Left ventricle myocardium inferior (tissue), 1 donor: Measurements from ENCODE around the gene PRORP. TPM values are rescaled to one million over a fixed set of nuclear protein-coding genes. Genes with fewer than 3 reads are reported as not detected.
"Not testable (repeated sequence)": the region's sequence is repeated elsewhere in the genome, so short reads cannot be mapped to it uniquely, and the experiment has no call there.

Experiments
- DNase-seq: peaks from one replicate; pipeline ENCODE4 v3.0.0-alpha.2; 2020
- H3K27ac ChIP-seq: fragments of 200-600 bp; replicated peaks from 2 replicates; pipeline ENCODE4 v1.8.0; 2021
- H3K27me3 ChIP-seq: fragments of 200-600 bp; 2 replicates; pipeline ENCODE4 v1.8.0; 2021; ENCODE audit warnings: low read depth
- H3K36me3 ChIP-seq: fragments of 200-600 bp; 2 replicates; pipeline ENCODE4 v1.8.0; 2021
- H3K4me1 ChIP-seq: fragments of 200-600 bp; 2 replicates; pipeline ENCODE4 v1.8.0; 2021
- H3K4me3 ChIP-seq: fragments of 200-600 bp; 2 replicates; pipeline ENCODE4 v1.8.0; 2021; ENCODE audit warnings: mild to moderate bottlenecking, moderate library complexity
- H3K9me3 ChIP-seq: fragments of 200-600 bp; replicated peaks from 2 replicates; pipeline ENCODE4 v1.8.0; 2021
- CTCF ChIP-seq: fragments of 200-600 bp; IDR thresholded peaks from 2 replicates; pipeline ENCODE4 v1.8.0; 2021; ENCODE audit warnings: antibody characterized with exemption, mild to moderate bottlenecking, borderline replicate concordance
- intact Hi-C: fragments of 100-400 bp; cut with micrococcal nuclease; formaldehyde crosslinking; loops from one replicate; pipeline ENCODE4 v1.11.0; 2022
- total RNA-seq: library from RNA; stranded (reverse); fragmentation: NEBNext Ultra II Directional; extraction: Animal tissue kit (Norgen Biotek cat#: 25700); gene quantifications from one replicate; pipeline ENCODE4 v1.2.1, GENCODE V29; 2021
- donor health status: DM: no; HTN: yes; CAD: no; lungs with severe emphysema.

PRORP gene
- total RNA-seq, 1 donor from 2014 or later, result 23.6 TPM

- no peaks in the 10 kb centered on the region for H3K9me3 ChIP-seq
- H3K27me3 ChIP-seq, result no peaks in the 10 kb centered on the region
- TF ChIP-seq CTCF, result no peak
- peaks cover 96% of the 10 kb centered on the region for H3K36me3 ChIP-seq
- no peak overlapping the region for H3K27ac ChIP-seq
- DNase-seq, result no peak
- intact Hi-C loops, result no loop called here
- no peak overlapping the region for H3K4me3 ChIP-seq
- no peaks in the 10 kb centered on the region for H3K4me1 ChIP-seq
Measured at GRCh38 chr14:35085441-35085840, 36.9 kb upstream of the PRORP start.

GRCh38 chr14:35088514-35088913, 33.8 kb upstream of the PRORP start:
- Histone ChIP-seq H3K4me1 (no peaks in the 10 kb centered on the region), H3K27me3 (no peaks in the 10 kb centered on the region), H3K9me3 (no peaks in the 10 kb centered on the region), H3K4me3 (no peak overlapping the region), H3K36me3 (peaks cover 96% of the 10 kb centered on the region), H3K27ac (no peak overlapping the region)
- intact Hi-C loops, result no loop called here
- TF ChIP-seq CTCF, result no peak
- no peak for DNase-seq

- H3K9me3 ChIP-seq, result not testable (repeated sequence)
- peaks cover 95% of the 10 kb centered on the region for H3K36me3 ChIP-seq
Measured at GRCh38 chr14:35094645-35095044, 27.7 kb upstream of the PRORP start.

GRCh38 chr14:35107866-35108265, 14.5 kb upstream of the PRORP start:
- Histone ChIP-seq H3K4me1 (no peaks in the 10 kb centered on the region), H3K27ac (no peak overlapping the region), H3K4me3 (no peak overlapping the region), H3K36me3 (peaks cover 98% of the 10 kb centered on the region), H3K27me3 (no peaks in the 10 kb centered on the region), H3K9me3 (peaks cover 10% of the 10 kb centered on the region)
- no peak for DNase-seq
- TF ChIP-seq CTCF, result no peak
- intact Hi-C loops, result no loop called here

More at GRCh38 chr14:35094645-35095044, 27.7 kb upstream of the PRORP start:
- intact Hi-C loops, H3K4me3 ChIP-seq, H3K4me1 ChIP-seq, H3K27ac ChIP-seq, DNase-seq, H3K27me3 ChIP-seq: not testable (repeated sequence)

- intact Hi-C loops, result no loop called here
- peaks cover 85% of the 10 kb centered on the region for H3K36me3 ChIP-seq
Measured at GRCh38 chr14:35112641-35113040, 9.7 kb upstream of the PRORP start.

More at GRCh38 chr14:35112641-35113040, 9.7 kb upstream of the PRORP start:
- H3K4me1 ChIP-seq, result peaks cover 10% of the 10 kb centered on the region
- no peak overlapping the region for H3K4me3 ChIP-seq
- H3K27me3 ChIP-seq, result no peaks in the 10 kb centered on the region
- no peak for TF ChIP-seq CTCF
- H3K27ac ChIP-seq, result no peak overlapping the region
- H3K9me3 ChIP-seq, result peaks cover 10% of the 10 kb centered on the region
- no peak for DNase-seq
